C4-2B (cell line): Measurements from ENCODE around the gene MPL.
A peak's percentile ranks its signal among the peaks of the same experiment; 100 is the strongest.
"Not testable (repeated sequence)": the region's sequence is repeated elsewhere in the genome, so short reads cannot be mapped to it uniquely, and the experiment has no call there.

Experiments
- H3K27ac ChIP-seq: fragments of 450-650 bp; 2 replicates; pipeline ENCODE4 v1.5.1; 2017
- ZFX ChIP-seq: fragments of 450-650 bp; IDR thresholded peaks from 2 replicates; pipeline ENCODE4 v1.6.1; 2017
- TF ChIP-seq, protein P1 (sequence below): fragments of 450-650 bp; conservative IDR thresholded peaks from 2 replicates; pipeline ENCODE4 v1.5.1; 2017; ENCODE audit warnings: mild to moderate bottlenecking

The MPL gene

DNA sequence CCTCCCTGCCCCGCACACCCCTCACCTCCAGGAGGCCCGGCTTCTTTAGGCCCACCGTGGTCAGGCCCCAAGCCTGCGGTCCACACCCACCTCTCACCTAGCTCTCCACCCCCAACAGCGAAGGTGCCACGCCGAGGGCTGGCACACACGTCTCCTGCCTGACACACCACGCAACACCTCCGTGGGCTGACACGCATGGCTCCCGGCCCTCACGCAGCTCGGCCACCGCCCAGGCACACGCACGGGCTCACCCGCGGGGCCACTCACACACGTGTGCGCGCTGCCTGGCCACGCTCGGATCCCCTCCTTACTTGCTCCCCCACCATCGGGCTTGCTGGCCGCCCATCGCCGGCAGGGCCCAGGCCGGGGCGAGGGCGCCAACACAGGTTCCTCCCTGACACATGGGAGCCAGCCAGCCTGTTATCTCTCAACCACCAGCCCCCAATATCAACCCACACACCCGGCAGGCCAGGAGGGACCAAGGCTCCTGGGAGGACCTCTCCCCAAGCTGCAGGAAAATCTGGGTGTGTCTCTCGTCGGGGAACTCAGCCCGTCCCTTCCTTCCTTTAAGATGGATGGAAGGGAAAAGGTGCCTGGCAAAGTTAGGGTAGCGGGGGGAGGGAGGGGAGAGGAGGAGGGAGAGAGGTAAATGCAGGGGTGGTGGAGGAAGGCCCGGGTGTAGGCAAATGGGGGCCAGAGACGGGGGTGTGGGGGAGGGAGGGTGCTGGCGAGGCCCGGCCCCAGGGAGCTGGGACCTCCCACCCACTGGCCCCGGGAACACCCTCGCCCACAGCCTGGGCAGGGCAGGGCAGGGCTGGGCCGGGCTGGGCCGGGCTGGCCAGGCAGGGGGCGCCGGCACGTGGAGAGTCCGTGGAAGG lies 29.6 kb downstream of the MPL start:
- TF ChIP-seq, protein P1, sequence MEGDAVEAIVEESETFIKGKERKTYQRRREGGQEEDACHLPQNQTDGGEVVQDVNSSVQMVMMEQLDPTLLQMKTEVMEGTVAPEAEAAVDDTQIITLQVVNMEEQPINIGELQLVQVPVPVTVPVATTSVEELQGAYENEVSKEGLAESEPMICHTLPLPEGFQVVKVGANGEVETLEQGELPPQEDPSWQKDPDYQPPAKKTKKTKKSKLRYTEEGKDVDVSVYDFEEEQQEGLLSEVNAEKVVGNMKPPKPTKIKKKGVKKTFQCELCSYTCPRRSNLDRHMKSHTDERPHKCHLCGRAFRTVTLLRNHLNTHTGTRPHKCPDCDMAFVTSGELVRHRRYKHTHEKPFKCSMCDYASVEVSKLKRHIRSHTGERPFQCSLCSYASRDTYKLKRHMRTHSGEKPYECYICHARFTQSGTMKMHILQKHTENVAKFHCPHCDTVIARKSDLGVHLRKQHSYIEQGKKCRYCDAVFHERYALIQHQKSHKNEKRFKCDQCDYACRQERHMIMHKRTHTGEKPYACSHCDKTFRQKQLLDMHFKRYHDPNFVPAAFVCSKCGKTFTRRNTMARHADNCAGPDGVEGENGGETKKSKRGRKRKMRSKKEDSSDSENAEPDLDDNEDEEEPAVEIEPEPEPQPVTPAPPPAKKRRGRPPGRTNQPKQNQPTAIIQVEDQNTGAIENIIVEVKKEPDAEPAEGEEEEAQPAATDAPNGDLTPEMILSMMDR: no peak
- peak; percentile 54; the same call in 1 of the 2 replicates for TF ChIP-seq ZFX
- peak overlapping the region; percentile 97 for H3K27ac ChIP-seq

DNA sequence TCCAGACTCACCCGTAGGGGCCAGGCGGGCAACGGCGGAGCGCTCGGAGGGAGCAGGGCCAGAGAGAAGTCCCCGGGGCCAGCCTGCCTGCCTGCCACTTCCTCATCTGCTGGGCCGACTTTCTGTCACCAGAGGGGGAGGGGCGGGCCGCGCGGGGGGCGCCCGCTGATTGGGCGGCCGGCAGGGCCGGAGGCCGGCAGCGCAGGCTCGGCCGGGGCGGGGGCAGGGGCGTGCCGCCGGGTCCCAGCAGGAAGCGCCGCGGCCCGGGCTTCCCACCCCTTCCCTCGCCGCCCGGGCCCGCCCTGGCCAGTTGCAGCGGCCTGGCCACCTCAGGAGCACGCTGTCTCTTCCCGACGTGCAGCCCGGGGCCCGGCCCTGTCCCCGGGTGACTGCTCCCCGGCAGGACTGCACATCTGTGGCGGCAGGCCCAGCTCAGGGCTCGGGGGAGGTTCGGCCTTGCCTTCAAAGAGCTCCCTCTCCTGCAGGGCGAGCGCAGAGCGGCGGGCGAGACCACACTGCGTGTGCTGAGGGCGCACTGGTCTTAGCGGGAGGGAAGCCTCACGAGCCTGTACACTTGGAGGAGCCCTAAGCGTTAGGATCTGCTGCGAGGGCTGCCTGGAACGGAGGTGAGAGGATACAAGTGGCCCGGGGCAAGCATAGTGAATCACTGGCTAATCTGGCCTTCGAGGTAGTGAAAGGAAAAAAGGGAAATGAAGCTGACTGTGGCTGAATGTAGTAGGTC lies 30.5 kb downstream of the MPL start, which contains the start of gene ELOVL1:
Gene ELOVL1, minus strand, starts transcription at position 108 of the 742 bp plus-strand sequence. CDS start 2,402 bp downstream, outside the sequence.
- TF ChIP-seq, protein P1: no peak; the same call in 1 of the 2 replicates
- peak; percentile 93 for TF ChIP-seq ZFX
- H3K27ac ChIP-seq: peak within 1 kb of the TSS; percentile 97

DNA sequence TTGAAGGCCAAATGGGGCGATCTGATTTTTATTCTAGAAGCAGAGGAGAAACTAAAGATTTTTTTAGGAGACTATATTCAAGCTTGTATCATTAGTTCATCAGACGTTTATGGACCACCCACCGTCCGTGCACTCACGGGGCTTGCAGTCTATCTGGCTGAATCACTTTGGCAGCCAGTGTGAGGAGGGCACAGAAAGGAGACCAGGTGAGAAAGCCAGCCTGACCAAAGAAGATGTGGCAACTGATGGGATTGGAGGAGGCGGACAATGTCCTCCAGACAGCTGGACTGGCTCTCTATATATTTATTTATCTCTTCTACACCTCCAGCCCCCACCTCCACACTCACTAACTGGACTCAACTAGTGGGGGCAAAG lies 31.0 kb downstream of the MPL start:
- H3K27ac ChIP-seq: peak overlapping the region; percentile 97
- no peak for TF ChIP-seq ZFX
- TF ChIP-seq, protein P1: no peak

DNA sequence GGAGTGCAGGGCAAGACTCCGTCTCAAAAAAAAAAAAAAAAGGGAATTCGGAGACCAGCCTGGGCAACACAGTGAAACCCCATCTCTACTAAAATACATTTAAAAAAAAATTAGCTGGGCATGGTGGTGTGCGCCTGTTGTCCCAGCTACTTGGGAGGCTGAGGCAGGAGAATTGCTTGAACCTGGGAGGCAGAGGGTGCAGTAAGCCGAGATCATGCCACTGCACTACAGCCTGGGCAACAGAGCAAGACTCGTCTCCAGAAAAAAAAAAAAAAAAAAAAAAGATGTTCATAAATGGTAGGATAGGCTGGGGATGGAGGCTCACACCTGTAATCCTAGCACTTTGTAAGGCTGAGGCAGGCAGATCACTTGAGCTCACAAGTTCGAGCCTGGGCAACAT lies 32.2 kb downstream of the MPL start:
- H3K27ac ChIP-seq: not testable (repeated sequence)

DNA sequence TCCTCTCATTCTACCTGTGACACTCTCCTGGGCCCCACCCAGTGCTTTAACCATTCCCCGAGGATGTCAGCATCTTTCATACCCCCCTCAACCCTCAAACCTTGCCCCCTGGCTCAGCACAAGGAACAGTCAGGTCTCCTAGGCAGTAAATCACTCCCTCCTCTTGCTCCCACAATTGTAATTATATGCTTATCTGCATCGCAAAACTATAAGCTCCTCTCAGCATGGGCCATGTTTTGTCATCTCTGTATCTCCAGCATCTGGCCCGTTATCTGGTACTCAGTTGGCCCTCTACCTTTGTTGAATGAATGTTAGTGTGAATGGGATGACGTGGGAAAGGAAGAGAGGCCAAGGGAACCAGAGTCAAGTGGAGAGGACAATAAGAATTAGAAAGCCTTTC lies 32.9 kb downstream of the MPL start:
- no peak overlapping the region for H3K27ac ChIP-seq

DNA sequence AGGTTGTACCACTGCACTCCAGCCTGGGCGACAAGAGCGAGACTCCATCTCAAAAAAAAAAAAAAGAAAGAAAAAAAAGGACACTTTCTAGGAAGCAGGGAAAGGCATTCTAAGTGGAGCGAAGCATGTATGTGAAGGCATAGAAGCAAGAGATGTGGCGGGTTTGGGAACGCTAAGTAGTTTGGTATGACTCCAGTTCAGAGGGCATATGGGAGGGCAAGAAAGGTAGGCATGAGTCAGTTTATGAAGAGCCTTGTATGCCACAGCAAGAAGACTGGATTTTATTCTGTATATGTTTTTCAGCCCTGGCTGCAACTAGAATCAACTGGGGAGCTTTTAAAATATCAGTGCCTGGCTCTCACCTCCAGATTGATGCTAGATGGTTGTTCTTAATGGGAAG lies 34.6 kb downstream of the MPL start:
- no peak overlapping the region for H3K27ac ChIP-seq
- no peak for TF ChIP-seq ZFX
- TF ChIP-seq, protein P1: no peak

More for the DNA sequence above, 32.9 kb downstream of the MPL start:
- TF ChIP-seq ZFX: no peak
- TF ChIP-seq, protein P1: no peak

DNA sequence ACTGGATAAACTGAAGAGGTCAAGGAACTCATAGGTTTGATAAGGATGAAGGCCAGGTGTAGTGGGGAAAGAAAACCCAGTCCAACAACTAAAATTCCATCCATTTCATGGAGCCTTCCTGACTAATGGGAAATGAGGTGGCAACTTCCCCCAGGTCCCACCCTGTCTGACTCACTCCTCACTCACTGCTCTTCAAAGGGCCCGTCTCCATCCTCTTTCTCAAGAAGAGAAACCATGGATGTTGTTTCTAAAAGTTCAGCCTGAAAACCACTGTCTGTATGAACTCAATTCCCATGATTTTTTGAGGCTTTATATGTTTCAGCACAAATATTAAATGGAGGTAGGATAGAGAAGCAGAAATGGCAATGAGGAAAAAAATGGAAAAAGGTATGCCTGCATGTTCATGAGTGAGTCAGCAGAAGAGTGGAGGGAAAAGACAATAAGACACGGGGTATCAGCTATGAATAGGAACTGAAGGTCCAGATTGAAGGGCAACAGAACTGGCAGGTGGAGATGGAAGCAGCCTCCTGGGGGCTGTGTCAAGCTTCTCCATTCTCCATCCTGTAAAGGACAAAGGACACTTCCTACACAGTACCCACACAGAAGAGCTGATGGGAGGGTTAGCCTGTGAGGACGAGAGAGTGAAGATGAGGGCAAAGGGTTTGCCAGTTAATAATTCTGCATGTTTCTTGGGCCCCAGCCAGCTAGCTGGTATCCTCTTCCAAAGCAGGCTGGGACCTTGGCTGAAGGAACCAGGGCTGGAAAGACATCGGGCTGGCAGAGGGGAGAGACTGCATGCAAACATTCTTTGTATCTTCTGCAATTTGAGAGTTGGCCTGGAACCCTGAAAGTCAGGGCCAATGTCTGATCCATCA lies 35.7 kb downstream of the MPL start:
- H3K27ac ChIP-seq: no peak overlapping the region
- no peak for TF ChIP-seq ZFX
- TF ChIP-seq, protein P1: no peak
